GM12865 (cell line): ENCODE results near the gene TM9SF2.
"Not testable (repeated sequence)": the region's sequence is repeated elsewhere in the genome, so short reads cannot be mapped to it uniquely, and the experiment has no call there.

ENCODE experiments used
- DNase-seq: peaks from one replicate; pipeline ENCODE4 v3.0.0; 2010; ENCODE audit warnings: low read depth
- H3K4me3 ChIP-seq: 2 replicates; pipeline ENCODE4 v1.5.1; 2011; ENCODE audit warnings: mild to moderate bottlenecking, low read depth, low read length, control low read depth
- CTCF ChIP-seq: IDR thresholded peaks from 2 replicates; pipeline ENCODE4 v1.5.1; 2011; ENCODE audit warnings: low read length, control low read depth, low read depth, inconsistent platforms; ENCODE audit not compliant: insufficient read depth; ENCODE audit errors: missing control alignments

The TM9SF2 gene

GRCh38 chr13:99501184-99501847 is at the start of gene TM9SF2:
Gene TM9SF2 (plus strand): TSS chr13:99501472. CDS start chr13:99501607, 135 bp downstream.
- H3K4me3 ChIP-seq, result peak within 1 kb of the TSS; percentile 74
- DNase-seq, result peak; percentile 99
- no peak for TF ChIP-seq CTCF

- no peak for TF ChIP-seq CTCF
- DNase-seq, result no peak
- no peak overlapping the region for H3K4me3 ChIP-seq
Observed at GRCh38 chr13:99454518-99455183, 46.6 kb upstream of the TM9SF2 start.

DNA sequence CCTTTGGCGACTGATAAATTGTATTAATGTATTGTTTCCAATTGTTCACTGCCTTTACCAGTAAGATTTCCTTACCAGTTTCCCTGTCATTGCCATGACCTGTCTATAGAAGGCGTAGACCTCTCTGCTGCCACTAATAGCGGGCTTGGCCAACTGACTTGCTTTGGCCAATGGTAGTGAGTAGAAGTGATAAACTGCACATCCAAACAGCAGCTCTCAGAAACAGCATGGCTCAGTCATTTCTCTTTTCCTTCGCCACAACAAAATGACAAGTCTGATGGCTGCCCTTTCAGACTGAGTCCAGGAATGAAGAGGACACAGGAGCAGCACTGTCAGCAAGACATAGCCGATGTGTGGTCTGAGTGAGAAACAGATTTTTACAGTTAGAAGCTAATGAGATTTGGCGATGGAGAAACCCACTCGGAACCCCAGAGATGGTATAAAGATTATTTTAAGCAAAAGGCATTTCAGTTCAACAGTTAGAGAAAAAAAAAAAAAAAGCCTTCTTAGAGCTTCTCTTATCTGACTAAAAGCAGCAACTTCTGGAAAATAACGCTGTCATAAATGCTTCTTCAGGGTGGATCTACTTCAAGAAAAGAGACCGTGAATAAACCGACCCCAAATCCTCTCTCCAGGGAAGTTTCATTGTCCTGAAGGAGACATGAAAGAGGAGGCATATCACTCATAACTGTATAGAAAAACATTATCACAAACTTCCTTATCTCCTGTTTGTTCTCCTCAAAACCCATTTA is 42.0 kb upstream of the TM9SF2 start:
- TF ChIP-seq CTCF, result no peak
- DNase-seq, result no peak
- no peak overlapping the region for H3K4me3 ChIP-seq

- H3K4me3 ChIP-seq, DNase-seq: not testable (repeated sequence)
Observed at GRCh38 chr13:99460802-99461201, 40.5 kb upstream of the TM9SF2 start.

DNA sequence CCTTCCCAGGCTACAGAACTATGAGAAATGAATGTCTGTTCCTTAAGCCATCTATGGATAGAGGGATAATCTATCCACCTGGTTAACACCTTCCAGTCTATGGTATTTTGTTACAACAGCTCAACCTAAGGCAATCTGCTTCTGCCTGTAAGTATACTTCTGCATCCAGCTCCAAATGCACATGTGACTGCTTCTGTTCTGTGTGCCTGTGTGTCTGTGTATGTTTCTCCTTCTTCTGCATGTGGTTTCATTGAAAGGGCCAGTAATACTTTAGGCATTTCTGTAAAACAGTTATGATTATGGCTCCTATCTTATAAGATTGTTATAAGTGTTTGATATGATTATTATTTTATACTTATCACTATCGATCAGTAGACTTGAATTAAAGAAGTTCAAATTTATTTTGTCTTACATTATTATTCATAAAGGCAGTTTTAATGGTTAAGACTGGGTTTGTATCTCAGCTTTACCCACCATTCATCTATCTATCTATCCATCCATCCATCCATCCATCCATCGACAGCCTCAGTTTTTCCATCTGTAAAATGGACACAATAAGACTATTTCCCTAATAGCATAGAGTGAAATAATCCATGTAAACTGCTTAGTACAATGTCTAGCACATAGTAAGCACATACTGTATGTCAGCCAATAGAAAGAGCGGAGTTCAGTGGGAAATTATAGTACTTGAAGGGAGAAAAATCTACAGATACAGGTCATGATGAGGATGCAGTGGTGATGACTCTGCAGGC is 37.5 kb upstream of the TM9SF2 start:
- no peak for DNase-seq
- TF ChIP-seq CTCF, result no peak
- no peak overlapping the region for H3K4me3 ChIP-seq

GRCh38 chr13:99464441-99464949 is 36.8 kb upstream of the TM9SF2 start:
- H3K4me3 ChIP-seq, result no peak overlapping the region
- no peak for TF ChIP-seq CTCF
- DNase-seq, result peak; percentile 19
